PC-3 (cell line): Measurements from ENCODE around the gene BBOX1. TPM values are rescaled to one million over a fixed set of nuclear protein-coding genes. Genes with fewer than 3 reads are reported as not detected.

Source experiments
- ATAC-seq: fragments of 200-7000 bp; cut with Tn5 transposase; 2 replicates; pipeline ENCODE4 v1.9.1; 2020; ENCODE audit warnings: mild to moderate bottlenecking, moderate library complexity
- BruUV-seq: library from RNA; stranded (reverse); fragments of 400-500 nt; replicated peaks from 2 replicates; lab custom pipeline; 2021; lab: Mats Ljungman, UMichigan
- CTCF ChIA-PET: fragments of 300-600 bp; sonication (Branson Sonifier 250); formaldehyde crosslinking; loops from one replicate; lab custom pipeline; 2022; ENCODE audit warnings: antibody characterized with exemption; lab: Charles Lee
- POLR2A ChIA-PET: fragments of 300-600 bp; sonication (Branson Sonifier 250); formaldehyde crosslinking; loops from one replicate; lab custom pipeline; 2022; ENCODE audit warnings: antibody characterized with exemption; ENCODE audit not compliant: unreplicated experiment; lab: Charles Lee
- DNase-seq: peaks from one replicate; pipeline ENCODE4 v3.0.0-alpha.2; 2015
- H2AFZ ChIP-seq: fragments of 300-600 bp; sonication (generic); 2 replicates; pipeline ENCODE4 v1.6.0; 2016; ENCODE audit warnings: antibody characterized with exemption, low read length
- H3F3A ChIP-seq: fragments of 300-600 bp; sonication (generic); one replicate; pipeline ENCODE4 v1.6.0; 2017; ENCODE audit warnings: antibody characterized with exemption, low read length, control low read depth, mild to moderate bottlenecking; ENCODE audit not compliant: unreplicated experiment
- H3K27ac ChIP-seq: fragments of 300-600 bp; sonication (generic); 2 replicates; pipeline ENCODE4 v1.5.1; 2016; ENCODE audit warnings: mild to moderate bottlenecking, low read length
- H3K27me3 ChIP-seq: fragments of 300-600 bp; sonication (generic); 2 replicates; pipeline ENCODE4 v1.6.1; 2016; ENCODE audit warnings: low read length, mixed read lengths
- H3K36me3 ChIP-seq: fragments of 300-600 bp; sonication (generic); 2 replicates; pipeline ENCODE4 v1.6.1; 2016; ENCODE audit warnings: low read depth, mixed run types, low read length, mixed read lengths
- H3K4me1 ChIP-seq: fragments of 300-600 bp; sonication (generic); 2 replicates; pipeline ENCODE4 v1.5.1; 2016; ENCODE audit warnings: low read length; ENCODE audit not compliant: insufficient read depth
- H3K4me2 ChIP-seq: fragments of 300-600 bp; sonication (generic); 2 replicates; pipeline ENCODE4 v1.6.0; 2016; ENCODE audit warnings: low read length
- H3K4me3 ChIP-seq: fragments of 300-600 bp; sonication (generic); 2 replicates; pipeline ENCODE4 v1.5.1; 2016; ENCODE audit warnings: mild to moderate bottlenecking, low read length, mixed read lengths
- H3K79me2 ChIP-seq: fragments of 300-600 bp; sonication (generic); 2 replicates; pipeline ENCODE4 v1.6.1; 2017; ENCODE audit warnings: low read length, mixed read lengths
- H3K9ac ChIP-seq: fragments of 300-600 bp; sonication (generic); 2 replicates; pipeline ENCODE4 v1.6.0; 2016; ENCODE audit warnings: mild to moderate bottlenecking, low read length
- H3K9me2 ChIP-seq: fragments of 300-600 bp; sonication (generic); replicated peaks from 2 replicates; pipeline ENCODE4 v1.6.1; 2016; ENCODE audit warnings: mixed run types, low read length, mixed read lengths
- H3K9me3 ChIP-seq: fragments of 300-600 bp; sonication (generic); 2 replicates; pipeline ENCODE4 v1.6.1; 2016; ENCODE audit warnings: low read length, mixed read lengths
- H4K20me1 ChIP-seq: fragments of 300-600 bp; sonication (generic); 2 replicates; pipeline ENCODE4 v1.6.1; 2016; ENCODE audit warnings: low read length, mixed read lengths
- CTCF ChIP-seq: fragments of 300-600 bp; sonication (generic); conservative IDR thresholded peaks from 2 replicates; pipeline ENCODE4 v1.5.1; 2017; ENCODE audit warnings: antibody characterized with exemption, low read depth, mild to moderate bottlenecking, low read length
- EZH2 ChIP-seq: fragments of 300-600 bp; sonication (generic); IDR thresholded peaks from one replicate; pipeline ENCODE4 v1.6.1; 2017; ENCODE audit warnings: antibody characterized with exemption, mild to moderate bottlenecking, low read length; ENCODE audit not compliant: unreplicated experiment
- EZH2phosphoT487 ChIP-seq: fragments of 300-600 bp; sonication (generic); IDR thresholded peaks from 2 replicates; pipeline ENCODE4 v1.6.1; 2018; ENCODE audit warnings: mild to moderate bottlenecking, antibody characterized with exemption, low read length, borderline replicate concordance
- intact Hi-C: fragments of 100-400 bp; cut with micrococcal nuclease; formaldehyde crosslinking; loops from 2 replicates; pipeline ENCODE4 v1.9.0; 2023
- total RNA-seq: library from RNA; depleted of rRNA; stranded (reverse); fragments of >200 nt; gene quantifications from 2 replicates; pipeline ENCODE4 v1.2.3, GENCODE V29; 2014

Gene BBOX1
- total RNA-seq, 1 experiment from 2014 or later: not detected

GRCh38 chr11:27158456-27159334, 118.1 kb downstream of the BBOX1 start:
- BruUV-seq: no TSS peak
- ATAC-seq (peak; percentile 83), DNase-seq (peak; percentile 76)
- H3K4me1 ChIP-seq: no peaks in the 10 kb centered on the region
- no peaks in the 10 kb centered on the region for H3K27me3 ChIP-seq
- no peaks in the 10 kb centered on the region for H3K9me2 ChIP-seq
- H3K36me3 ChIP-seq: no peaks in the 10 kb centered on the region
- H3K4me2 ChIP-seq: no peak overlapping the region
- H3K9ac ChIP-seq: no peak overlapping the region
- no peak overlapping the region for H3K4me3 ChIP-seq
- no peaks in the 10 kb centered on the region for H3F3A ChIP-seq
- no peaks in the 10 kb centered on the region for H3K9me3 ChIP-seq
- H2AFZ ChIP-seq: no peak overlapping the region
- H3K79me2 ChIP-seq: no peaks in the 10 kb centered on the region
- no peaks in the 10 kb centered on the region for H4K20me1 ChIP-seq
- no peak overlapping the region for H3K27ac ChIP-seq
- POLR2A ChIA-PET: interaction anchor here (0.5 kb wide), 1 partner anchor 13 kb away, joined by 4 read pairs; no protein-coding TSS in a partner anchor
- CTCF ChIA-PET: interaction anchor here (0.6 to 0.7 kb wide), 3 partner anchors 137 to 874 kb away, joined by 3 to 23 read pairs (median 4); no protein-coding TSS in a partner anchor
- no peak for TF ChIP-seq EZH2
- no peak for TF ChIP-seq EZH2phosphoT487
- peak; percentile 77 for TF ChIP-seq CTCF
- intact Hi-C loops: loop anchor here (1.0 to 2.0 kb wide), 2 partner anchors 404 to 862 kb away; no protein-coding TSS in a partner anchor

GRCh38 chr11:27159335-27159679, 118.7 kb downstream of the BBOX1 start:
- no peak overlapping the region for H2AFZ ChIP-seq
- H4K20me1 ChIP-seq: no peaks in the 10 kb centered on the region
- ChIA-PET POLR2A (interaction anchor here (0.5 kb wide), 1 partner anchor 12 kb away, joined by 4 read pairs; no protein-coding TSS in a partner anchor), CTCF (interaction anchor here (0.6 to 0.7 kb wide), 3 partner anchors 137 to 874 kb away, joined by 3 to 23 read pairs (median 4); no protein-coding TSS in a partner anchor)
- no peak overlapping the region for H3K4me2 ChIP-seq
- no peaks in the 10 kb centered on the region for H3K36me3 ChIP-seq
- BruUV-seq: no TSS peak
- H3F3A ChIP-seq: no peaks in the 10 kb centered on the region
- ATAC-seq: no peak
- no peaks in the 10 kb centered on the region for H3K79me2 ChIP-seq
- DNase-seq: no peak
- H3K9me2 ChIP-seq: no peaks in the 10 kb centered on the region
- H3K9ac ChIP-seq: no peak overlapping the region
- no peak overlapping the region for H3K27ac ChIP-seq
- no peaks in the 10 kb centered on the region for H3K9me3 ChIP-seq
- intact Hi-C loops: loop anchor here (2.0 kb wide), 1 partner anchor 863 kb away; no protein-coding TSS in a partner anchor
- H3K4me1 ChIP-seq: no peaks in the 10 kb centered on the region
- no peak overlapping the region for H3K4me3 ChIP-seq
- TF ChIP-seq CTCF (no peak), EZH2 (no peak), EZH2phosphoT487 (no peak)
- no peaks in the 10 kb centered on the region for H3K27me3 ChIP-seq
